Panc1 (cell line): ENCODE results near the gene RCL1.
"Not testable (repeated sequence)": the region's sequence is repeated elsewhere in the genome, so short reads cannot be mapped to it uniquely, and the experiment has no call there.

ENCODE experiments used
- POLR2AphosphoS5 ChIP-seq: IDR thresholded peaks from 2 replicates; pipeline ENCODE4 v1.6.1; 2012; ENCODE audit warnings: mild to moderate bottlenecking, low read depth, low read length, moderate library complexity
- TF ChIP-seq, protein P1 (sequence below): fragments of 450-650 bp; IDR thresholded peaks from 2 replicates; pipeline ENCODE4 v1.5.1; 2017; ENCODE audit warnings: mild to moderate bottlenecking

GRCh38 chr9:4754530-4754929, 38.2 kb upstream of the RCL1 start:
- TF ChIP-seq, protein P1, sequence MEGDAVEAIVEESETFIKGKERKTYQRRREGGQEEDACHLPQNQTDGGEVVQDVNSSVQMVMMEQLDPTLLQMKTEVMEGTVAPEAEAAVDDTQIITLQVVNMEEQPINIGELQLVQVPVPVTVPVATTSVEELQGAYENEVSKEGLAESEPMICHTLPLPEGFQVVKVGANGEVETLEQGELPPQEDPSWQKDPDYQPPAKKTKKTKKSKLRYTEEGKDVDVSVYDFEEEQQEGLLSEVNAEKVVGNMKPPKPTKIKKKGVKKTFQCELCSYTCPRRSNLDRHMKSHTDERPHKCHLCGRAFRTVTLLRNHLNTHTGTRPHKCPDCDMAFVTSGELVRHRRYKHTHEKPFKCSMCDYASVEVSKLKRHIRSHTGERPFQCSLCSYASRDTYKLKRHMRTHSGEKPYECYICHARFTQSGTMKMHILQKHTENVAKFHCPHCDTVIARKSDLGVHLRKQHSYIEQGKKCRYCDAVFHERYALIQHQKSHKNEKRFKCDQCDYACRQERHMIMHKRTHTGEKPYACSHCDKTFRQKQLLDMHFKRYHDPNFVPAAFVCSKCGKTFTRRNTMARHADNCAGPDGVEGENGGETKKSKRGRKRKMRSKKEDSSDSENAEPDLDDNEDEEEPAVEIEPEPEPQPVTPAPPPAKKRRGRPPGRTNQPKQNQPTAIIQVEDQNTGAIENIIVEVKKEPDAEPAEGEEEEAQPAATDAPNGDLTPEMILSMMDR: not testable (repeated sequence)
- not testable (repeated sequence) for TF ChIP-seq POLR2AphosphoS5
